IMR-90 (cell line): ENCODE measurements around the gene NEURL1.

Experiments
- CTCF ChIP-seq: conservative IDR thresholded peaks from 2 replicates; pipeline ENCODE4 v1.5.1; 2012; ENCODE audit warnings: mild to moderate bottlenecking, low read depth, low read length, improper control_type of control experiment
- FOS ChIP-seq: fragments of 150-350 bp; IDR thresholded peaks from 2 replicates; pipeline ENCODE4 v1.6.1; 2016; ENCODE audit warnings: low read depth, low read length

- TF ChIP-seq CTCF (no peak), FOS (no peak)
Observed at GRCh38 chr10:103563231-103564115, 70.0 kb downstream of the NEURL1 start.
